T1000 (cell line): Measurements from ENCODE around the gene WWOX.
"Not testable (repeated sequence)": the region's sequence is repeated elsewhere in the genome, so short reads cannot be mapped to it uniquely, and the experiment has no call there.

Experiments used
- DNase-seq: peaks from one replicate; lab custom pipeline; 2025; ENCODE audit warnings: mixed read lengths; lab: John Stamatoyannopoulos, UW

WWOX gene

GRCh38 chr16:78583441-78583840 lies 484.0 kb downstream of the WWOX start:
- no peak for DNase-seq

DNA sequence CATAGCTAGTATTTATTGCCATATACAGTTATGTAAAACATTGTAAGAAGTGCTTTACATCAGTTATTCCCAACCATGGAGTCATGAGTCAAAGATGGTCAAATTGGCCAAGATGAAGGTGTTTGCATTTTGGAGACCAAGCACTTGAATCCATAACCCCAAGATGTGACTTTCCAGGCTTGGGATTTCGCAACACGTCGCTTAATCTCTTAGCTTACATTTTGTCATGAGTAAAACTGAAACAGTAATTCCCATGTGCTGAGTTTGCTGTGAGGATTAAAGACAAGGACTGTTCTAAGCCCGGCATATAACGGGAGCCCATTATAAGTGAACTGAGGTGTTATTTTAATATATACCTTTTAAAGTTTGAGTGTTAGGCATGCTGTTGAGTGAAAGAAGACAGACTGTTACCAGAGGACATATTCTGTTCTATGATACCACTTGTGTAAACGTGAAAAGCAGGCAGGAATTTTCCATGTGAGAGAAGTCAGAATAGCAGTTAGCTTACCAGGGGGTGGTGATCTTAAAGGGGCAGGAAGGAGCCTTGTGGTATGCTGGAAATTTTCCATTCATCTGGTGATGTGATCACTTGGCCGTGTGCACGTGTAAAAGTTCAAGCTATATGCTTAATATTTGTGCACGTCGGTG lies 484.9 kb downstream of the WWOX start:
- DNase-seq = no peak

DNA sequence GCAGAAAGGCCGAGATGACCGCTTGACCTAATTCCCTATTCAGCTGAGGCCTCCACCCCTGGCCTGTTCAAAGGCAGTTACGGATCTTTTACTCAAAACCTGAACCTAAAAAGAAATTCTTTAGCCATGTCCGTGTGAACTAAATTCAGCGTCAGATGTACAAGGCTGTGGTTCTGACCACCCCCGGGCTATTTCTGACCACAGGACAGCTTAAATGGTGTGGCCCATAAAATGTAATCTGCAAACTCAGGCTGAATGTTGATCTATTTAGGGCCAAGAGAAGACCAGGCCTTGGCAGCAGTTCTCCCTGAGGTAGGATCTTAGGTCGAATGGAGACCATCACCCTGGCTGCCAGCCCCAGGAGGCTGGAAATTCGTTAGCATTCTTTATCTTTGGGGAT lies 485.5 kb downstream of the WWOX start:
- no peak for DNase-seq

- no peak for DNase-seq
Measured at GRCh38 chr16:78589331-78589730, 489.9 kb downstream of the WWOX start.

DNA sequence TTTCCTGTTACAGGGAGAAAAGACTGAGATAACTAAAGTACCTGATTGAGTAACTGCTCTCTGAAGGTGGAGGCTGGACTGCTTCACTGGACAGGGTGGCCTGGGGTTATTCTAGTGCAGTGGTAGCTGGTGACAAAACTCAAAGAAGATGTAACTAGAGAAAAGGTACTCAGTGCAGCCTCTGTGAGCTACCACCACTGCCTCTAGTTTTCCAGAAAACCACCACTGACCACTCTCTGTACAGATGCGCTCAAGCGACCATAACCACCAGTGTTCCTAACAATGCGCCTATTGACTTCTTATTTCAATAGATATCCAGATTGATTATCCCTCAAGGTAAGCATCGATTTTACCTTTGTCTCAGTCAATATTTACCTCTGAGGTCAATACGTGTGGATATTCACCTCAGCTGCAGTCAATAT lies 492.2 kb downstream of the WWOX start:
- no peak for DNase-seq

DNA sequence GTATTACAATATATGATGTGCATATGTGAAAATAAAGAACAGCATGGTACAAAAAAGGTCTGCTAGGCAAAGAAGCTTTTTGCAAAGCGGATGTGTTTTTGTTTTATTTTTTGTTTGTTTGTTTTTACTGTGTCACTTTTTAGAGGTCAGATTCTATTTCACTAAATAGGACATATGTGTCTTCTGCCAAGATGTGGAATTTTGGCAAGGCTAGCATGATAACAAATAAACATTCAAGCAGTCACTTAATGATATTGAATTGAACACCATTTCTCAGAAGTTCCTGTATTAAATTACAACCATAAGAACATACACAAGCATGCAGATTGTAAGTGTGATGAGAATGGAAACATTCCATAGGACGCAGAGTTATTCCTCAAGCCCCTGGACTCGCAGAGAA lies 492.7 kb downstream of the WWOX start:
- DNase-seq = no peak

DNA sequence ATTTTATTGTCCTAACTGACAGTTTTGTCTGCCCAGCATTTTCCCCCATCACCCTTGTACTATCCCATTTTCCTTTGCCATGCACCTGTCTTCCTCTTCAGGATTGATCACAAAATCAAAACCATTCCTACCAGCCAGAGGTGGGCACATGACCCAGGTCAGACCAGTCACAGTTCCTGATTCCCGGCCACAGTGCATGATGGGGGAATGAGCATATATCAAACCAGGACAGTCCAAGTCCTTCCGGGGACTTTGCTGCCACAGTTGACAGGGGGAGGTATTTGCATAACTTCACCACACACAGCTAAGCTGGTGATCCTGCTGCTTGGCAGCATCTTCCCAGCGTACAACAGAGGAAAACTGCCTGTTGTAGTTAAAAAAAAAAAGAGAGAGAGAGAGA lies 493.9 kb downstream of the WWOX start:
- no peak for DNase-seq

- DNase-seq = no peak
Measured at GRCh38 chr16:78594191-78594590, 494.7 kb downstream of the WWOX start.

GRCh38 chr16:78596348-78596995 lies 497.0 kb downstream of the WWOX start:
- DNase-seq = no peak

DNA sequence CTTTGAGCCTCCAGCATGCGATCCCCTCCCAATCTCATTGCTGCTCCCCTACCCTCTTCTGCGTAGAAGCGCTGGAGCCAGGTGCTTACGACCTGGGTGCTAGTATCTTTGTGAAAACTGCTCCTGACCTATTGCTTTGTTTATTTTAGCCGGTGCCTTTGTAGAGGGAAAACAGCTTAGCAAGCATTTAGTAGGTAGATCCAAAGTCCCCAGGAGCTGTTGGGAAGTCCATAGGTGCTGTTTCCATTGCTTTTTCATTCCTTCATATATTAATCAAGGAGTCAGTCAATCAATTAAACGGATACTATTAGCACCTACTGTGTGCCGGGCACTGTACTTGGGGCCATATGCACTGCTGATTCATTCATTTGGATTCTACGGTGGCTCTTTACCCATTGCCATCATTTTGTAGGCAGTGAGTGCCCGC lies 497.6 kb downstream of the WWOX start:
- DNase-seq = no peak

DNA sequence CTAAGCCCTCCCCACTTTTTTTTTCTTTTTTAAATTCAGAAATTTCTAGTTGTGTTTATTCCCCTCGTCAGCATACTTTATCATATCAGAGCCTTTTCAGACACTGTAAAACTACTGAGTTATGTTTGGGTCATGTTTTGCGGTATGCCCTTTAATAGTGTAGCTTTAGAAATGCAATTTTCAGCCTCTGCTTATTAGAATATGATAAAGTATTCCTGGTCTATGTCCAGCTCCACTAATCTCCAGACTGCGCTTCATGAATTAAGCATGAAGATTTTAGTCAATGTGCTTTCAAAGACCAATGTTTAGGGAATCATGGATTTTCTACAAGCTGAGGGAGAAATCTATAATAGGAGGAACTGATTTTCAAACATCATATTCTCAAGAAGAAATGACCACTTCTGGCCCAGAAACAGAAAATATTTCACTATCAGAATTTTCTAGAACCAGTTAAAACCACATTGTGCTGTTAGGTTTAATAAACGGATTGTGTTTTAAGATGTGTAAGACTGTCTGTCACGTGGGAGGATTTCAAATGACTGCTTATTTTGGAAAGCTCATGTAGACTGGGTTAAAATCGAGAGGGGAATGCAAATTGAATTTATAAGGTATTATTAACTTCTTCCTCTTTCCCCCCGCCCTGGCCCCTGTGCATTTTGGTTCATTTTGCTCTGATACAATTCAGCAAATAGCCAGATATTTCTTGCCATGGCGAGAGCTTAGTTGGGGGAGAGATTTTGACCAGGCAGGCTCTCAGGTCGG lies 498.5 kb downstream of the WWOX start:
- no peak for DNase-seq

- no peak for DNase-seq
Measured at GRCh38 chr16:78599271-78599670, 499.8 kb downstream of the WWOX start.

DNA sequence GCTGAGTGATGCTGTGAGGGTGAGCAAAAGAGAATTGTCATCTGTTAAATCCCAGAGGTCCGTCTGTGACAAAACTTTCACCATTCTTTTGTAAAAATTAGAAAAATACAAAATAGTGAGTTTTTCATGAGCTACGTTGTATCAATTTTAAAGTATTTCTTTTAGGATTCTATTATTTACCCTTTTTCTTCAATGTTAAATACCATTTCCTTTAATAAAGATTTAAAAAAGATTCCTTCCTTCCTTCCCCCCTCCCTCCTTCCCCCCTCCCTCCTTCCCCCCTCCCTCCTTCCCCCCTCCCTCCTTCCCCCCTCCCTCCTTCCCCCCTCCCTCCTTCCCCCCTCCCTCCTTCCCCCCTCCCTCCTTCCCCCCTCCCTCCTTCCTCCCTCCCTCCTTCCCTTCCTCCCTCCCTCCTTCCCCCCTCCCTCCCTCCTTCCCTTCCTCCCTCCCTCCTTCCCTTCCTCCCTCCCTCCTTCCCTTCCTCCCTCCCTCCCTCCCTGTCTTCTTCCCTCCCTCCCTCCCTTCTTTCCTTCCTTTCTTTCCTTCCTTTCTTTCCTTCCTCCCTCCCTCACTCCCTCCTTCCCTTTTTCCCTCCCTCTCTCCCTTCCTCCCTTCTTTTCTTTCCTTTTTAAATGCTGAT lies 505.1 kb downstream of the WWOX start:
- DNase-seq = not testable (repeated sequence)

- DNase-seq = no peak
Measured at GRCh38 chr16:78605548-78606101, 506.2 kb downstream of the WWOX start.

- DNase-seq = no peak
Measured at GRCh38 chr16:78606545-78606944, 507.1 kb downstream of the WWOX start.

- DNase-seq = no peak
Measured at GRCh38 chr16:78607022-78607421, 507.6 kb downstream of the WWOX start.

DNA sequence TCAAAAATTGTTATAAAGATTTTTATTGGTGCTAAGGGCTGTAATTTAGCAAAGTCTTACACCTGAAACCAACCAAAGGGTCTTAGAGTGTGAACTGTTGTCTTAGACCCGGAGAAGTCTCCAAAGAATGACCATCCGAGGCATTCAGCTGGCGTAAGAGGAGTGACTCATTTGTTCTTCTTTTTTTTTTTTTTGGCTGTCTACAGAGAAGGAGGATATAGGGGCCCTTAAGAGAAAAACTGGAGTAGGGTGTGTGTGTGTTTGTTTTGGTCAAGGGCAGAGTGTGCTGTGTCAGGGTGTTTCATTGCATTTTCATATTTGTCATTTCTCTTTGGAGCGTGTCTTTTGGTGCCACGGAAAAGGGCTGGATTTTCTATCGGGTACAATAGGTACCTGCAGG lies 508.0 kb downstream of the WWOX start:
- DNase-seq = no peak

DNA sequence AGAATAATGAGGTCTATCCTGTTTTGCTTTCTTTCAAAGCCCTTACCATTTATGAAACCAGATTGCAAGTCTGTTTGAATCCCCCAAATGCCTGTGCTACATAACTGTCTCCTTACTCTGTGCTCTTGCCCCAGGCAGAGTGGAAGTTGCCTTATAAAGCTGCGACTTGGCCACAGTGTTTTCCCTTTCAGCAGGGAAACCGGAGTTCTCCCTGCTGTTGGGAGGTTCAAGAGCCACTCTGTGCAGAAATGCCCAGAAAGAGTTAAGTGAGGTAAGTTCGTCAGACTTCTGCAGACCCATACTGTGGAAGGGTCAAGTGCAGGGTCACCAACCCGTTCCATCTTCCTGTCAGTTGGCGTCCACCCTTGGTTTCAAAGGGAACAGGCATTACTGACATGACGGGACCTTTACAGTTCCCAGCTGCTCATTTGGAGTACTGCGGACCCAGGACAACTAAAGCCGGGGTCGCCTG lies 508.9 kb downstream of the WWOX start:
- DNase-seq = no peak

DNA sequence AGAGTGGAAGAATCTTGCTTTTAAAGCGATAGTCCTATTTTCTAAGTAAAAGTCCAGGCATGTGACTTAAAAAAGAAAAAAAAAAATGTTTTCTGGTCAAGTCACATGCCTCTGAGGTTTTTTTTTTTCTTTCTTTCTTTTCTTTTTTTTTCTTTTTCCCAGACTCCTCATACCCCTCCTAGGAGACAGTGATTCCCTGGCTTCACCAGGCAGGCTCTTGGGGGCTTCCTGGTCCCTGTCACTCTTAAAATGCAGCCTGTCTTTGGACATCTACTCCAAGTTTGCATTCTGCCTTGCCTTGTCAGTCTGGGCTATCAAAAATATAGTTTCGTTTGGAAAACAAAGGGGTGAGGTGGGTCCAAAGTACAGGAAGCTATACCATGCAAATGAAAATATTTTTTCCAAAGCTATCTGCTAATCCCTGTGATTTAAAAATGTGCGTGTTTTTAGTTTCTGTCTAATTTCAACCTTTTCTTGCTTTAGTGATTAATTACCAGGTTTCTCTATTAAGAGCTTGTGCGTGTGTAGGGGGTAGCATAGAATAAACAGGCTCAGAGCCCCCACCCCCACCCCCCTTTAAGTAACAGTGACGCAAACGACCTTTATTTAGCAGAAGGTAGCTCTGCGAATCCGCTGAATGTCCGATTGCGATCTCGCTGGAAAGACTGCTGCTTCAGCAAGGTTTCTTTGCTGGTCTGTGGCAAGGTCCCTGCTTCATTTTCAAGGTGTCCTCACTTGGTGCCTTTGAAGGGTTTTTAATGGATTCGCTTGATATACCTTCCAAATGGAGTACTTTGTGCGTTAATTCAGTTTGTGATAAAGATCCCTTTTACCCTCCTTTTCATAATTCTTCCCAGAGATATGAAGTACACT lies 510.2 kb downstream of the WWOX start:
- DNase-seq = no peak

DNA sequence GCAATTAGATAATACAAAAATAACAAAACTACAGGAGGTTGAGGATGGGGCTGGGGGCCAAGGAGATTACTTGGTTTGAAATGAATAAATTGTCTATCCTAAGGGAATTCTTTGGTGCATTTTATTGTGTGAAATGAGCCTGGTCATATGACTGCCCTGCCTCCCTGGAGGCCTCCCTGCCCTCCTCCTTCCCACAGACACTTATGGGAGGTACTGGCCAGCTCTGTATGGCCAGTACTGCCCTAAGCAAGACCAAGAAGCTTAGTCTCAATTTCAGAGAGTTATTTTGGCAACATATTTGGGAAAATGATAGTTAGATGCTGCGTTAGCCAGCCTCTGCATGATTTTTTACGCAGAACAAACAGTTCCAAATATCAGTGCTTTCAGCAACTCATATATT lies 511.9 kb downstream of the WWOX start:
- DNase-seq = no peak

DNA sequence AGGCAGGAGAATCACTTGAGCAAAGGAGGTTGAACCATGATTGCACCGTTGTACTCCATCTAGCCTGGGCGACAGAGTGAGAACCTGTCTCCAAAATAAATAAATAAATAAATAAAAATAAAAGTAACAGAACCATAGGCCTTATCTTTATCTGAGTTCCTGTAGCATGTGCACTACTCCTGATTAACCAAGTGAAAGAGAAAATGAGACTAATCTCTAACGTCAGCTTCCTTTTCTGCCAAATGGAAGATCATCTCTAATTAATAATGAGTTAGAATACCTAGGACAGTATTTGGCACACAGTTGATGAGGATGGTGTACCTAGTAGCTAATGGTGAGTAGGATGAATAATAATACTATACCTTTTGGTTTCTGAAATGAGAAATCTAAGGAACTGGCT lies 520.4 kb downstream of the WWOX start:
- DNase-seq = no peak
